ENCODE results near the gene DCUN1D4.
A peak's percentile ranks its signal among the peaks of the same experiment; 100 is the strongest.
"Not testable (repeated sequence)": the region's sequence is repeated elsewhere in the genome, so short reads cannot be mapped to it uniquely, and the experiment has no call there.

The DCUN1D4 gene

GRCh38 chr4:51894059-51894645 is 51.2 kb downstream of the DCUN1D4 start:
- DNase-seq (ENCODE audit: low read depth in 2 of 2), result no peak

GRCh38 chr4:51895158-51895557 is 52.2 kb downstream of the DCUN1D4 start:
- no peak for DNase-seq (ENCODE audit: low read depth in 2 of 2)

- DNase-seq (ENCODE audit: low read depth in 2 of 2), result peak; percentile 12 to 21
These were observed 53.0 kb downstream of the DCUN1D4 start for GRCh38 chr4:51895816-51896408.

- no peak for DNase-seq (ENCODE audit: low read depth in 2 of 2)
These were observed 58.4 kb downstream of the DCUN1D4 start for GRCh38 chr4:51901363-51901762.

GRCh38 chr4:51906167-51906958 is 63.4 kb downstream of the DCUN1D4 start:
- no peak for DNase-seq (ENCODE audit: low read depth in 2 of 2)

- DNase-seq (ENCODE audit: low read depth in 2 of 2), result no peak
These were observed 64.2 kb downstream of the DCUN1D4 start for GRCh38 chr4:51907006-51907669.

GRCh38 chr4:51909236-51909703 is 66.3 kb downstream of the DCUN1D4 start:
- no peak for DNase-seq (ENCODE audit: low read depth in 2 of 2)

- DNase-seq (ENCODE audit: low read depth in 2 of 2), result no peak
These were observed 75.3 kb downstream of the DCUN1D4 start for GRCh38 chr4:51918251-51918650.

GRCh38 chr4:51923343-51923742 is 80.4 kb downstream of the DCUN1D4 start:
- DNase-seq (ENCODE audit: low read depth in 2 of 2), result no peak

- no peak for DNase-seq (ENCODE audit: low read depth in 2 of 2)
These were observed 82.4 kb downstream of the DCUN1D4 start for GRCh38 chr4:51925307-51925706.

- no peak for DNase-seq (ENCODE audit: low read depth in 2 of 2)
These were observed 87.6 kb downstream of the DCUN1D4 start for GRCh38 chr4:51930557-51930956.

GRCh38 chr4:51931461-51931860 is 88.5 kb downstream of the DCUN1D4 start:
- no peak for DNase-seq (ENCODE audit: low read depth in 2 of 2)

GRCh38 chr4:51932261-51932660 is 89.3 kb downstream of the DCUN1D4 start:
- DNase-seq (ENCODE audit: low read depth in 2 of 2), result no peak

- DNase-seq (ENCODE audit: low read depth in 2 of 2), result no peak
These were observed 89.7 kb downstream of the DCUN1D4 start for GRCh38 chr4:51932684-51933083.

GRCh38 chr4:51940460-51940859 is 97.5 kb downstream of the DCUN1D4 start:
- not testable (repeated sequence) for DNase-seq (ENCODE audit: low read depth in 2 of 2)

GRCh38 chr4:51942108-51942832 is 99.3 kb downstream of the DCUN1D4 start:
- DNase-seq (ENCODE audit: low read depth in 2 of 2), result no peak

GRCh38 chr4:51942833-51943215 is 99.9 kb downstream of the DCUN1D4 start:
- DNase-seq (ENCODE audit: low read depth in 2 of 2), result no peak

- no peak for DNase-seq (ENCODE audit: low read depth in 2 of 2)
These were observed 100.3 kb downstream of the DCUN1D4 start for GRCh38 chr4:51943221-51943620.

GRCh38 chr4:51958199-51958968 is 115.4 kb downstream of the DCUN1D4 start:
- no peak for DNase-seq (ENCODE audit: low read depth in 2 of 2)

- DNase-seq (ENCODE audit: low read depth in 2 of 2), result no peak
These were observed 117.5 kb downstream of the DCUN1D4 start for GRCh38 chr4:51960486-51960885.
